Thoracic aorta (tissue), 2 donors: ENCODE measurements around the gene SNX7. TPM values are rescaled to one million over a fixed set of nuclear protein-coding genes. Genes with fewer than 3 reads are reported as not detected.

Experiments used
- ATAC-seq: fragments of 150-250 bp; one replicate; pipeline ENCODE4 v1.8.0; 2017; ENCODE audit warnings: low read depth; ENCODE audit not compliant: insufficient number of reproducible peaks, low FRiP score
- DNase-seq: peaks from one replicate; pipeline ENCODE4 v3.0.0-alpha.2; 2020; ENCODE audit warnings: low spot score
- H3K27ac ChIP-seq, 2 donors: fragments of 200-600 bp; sonication (generic); 1 replicate in 1 of 2; 2 replicates in 1 of 2; pipeline ENCODE4 v1.5.1; 2016; ENCODE audit warnings: mild to moderate bottlenecking in 2 of 2, moderate library complexity in 2 of 2
- H3K27me3 ChIP-seq: fragments of 200-600 bp; sonication (generic); replicated peaks from 2 replicates; pipeline ENCODE4 v1.6.0; 2016; ENCODE audit warnings: mild to moderate bottlenecking; ENCODE audit not compliant: insufficient read depth
- H3K36me3 ChIP-seq: fragments of 200-600 bp; sonication (generic); one replicate; pipeline ENCODE4 v1.5.1; 2016
- H3K4me1 ChIP-seq, 2 donors: fragments of 200-600 bp; sonication (generic); 1 replicate in 1 of 2; 2 replicates in 1 of 2; pipeline versions ENCODE4 v1.5.1 to v1.6.0; 2016; ENCODE audit warnings: low read depth in 2 of 2, mild to moderate bottlenecking in 1 of 2; ENCODE audit not compliant: control insufficient read depth in 1 of 2
- H3K4me3 ChIP-seq: fragments of 200-600 bp; sonication (generic); 2 replicates; pipeline ENCODE4 v1.5.1; 2016; ENCODE audit warnings: mild to moderate bottlenecking
- H3K9me3 ChIP-seq: fragments of 200-600 bp; sonication (generic); 2 replicates; pipeline ENCODE4 v1.5.1; 2016
- total RNA-seq, 2 donors: library from RNA; depleted of rRNA; stranded (reverse); fragments of >200 nt; gene quantifications; one replicate each; pipeline versions ENCODE4 v1.1.0 to v1.2.3, GENCODE V29; 2016
- TF ChIP-seq, protein P1 (sequence below): fragments of 200-600 bp; sonication (generic); IDR thresholded peaks from one replicate; pipeline ENCODE4 v1.5.1; 2019; ENCODE audit warnings: antibody characterized with exemption

SNX7 gene
- total RNA-seq, 2 donors from 2014 or later = 27.8 to 38.6 TPM

DNA sequence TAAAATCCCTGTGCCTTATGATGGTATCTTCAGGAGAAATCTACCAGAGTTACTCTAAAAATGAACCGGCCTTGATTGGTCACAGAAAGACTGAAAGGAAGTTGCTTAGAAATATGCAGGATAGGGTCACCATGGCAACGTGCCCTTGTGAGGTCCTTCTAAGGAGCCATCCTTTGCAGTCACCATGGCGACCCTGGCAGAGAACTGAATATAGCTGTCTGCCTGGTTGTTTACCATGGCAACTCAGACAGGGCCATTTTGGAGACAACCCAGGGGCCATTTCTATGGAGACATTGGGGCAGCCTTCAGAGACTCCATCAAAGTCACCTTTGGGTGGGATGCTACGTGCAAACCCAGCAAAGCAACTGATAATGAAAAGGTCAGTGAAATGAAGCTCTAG is 43.0 kb downstream of the SNX7 start:
- TF ChIP-seq, protein P1, sequence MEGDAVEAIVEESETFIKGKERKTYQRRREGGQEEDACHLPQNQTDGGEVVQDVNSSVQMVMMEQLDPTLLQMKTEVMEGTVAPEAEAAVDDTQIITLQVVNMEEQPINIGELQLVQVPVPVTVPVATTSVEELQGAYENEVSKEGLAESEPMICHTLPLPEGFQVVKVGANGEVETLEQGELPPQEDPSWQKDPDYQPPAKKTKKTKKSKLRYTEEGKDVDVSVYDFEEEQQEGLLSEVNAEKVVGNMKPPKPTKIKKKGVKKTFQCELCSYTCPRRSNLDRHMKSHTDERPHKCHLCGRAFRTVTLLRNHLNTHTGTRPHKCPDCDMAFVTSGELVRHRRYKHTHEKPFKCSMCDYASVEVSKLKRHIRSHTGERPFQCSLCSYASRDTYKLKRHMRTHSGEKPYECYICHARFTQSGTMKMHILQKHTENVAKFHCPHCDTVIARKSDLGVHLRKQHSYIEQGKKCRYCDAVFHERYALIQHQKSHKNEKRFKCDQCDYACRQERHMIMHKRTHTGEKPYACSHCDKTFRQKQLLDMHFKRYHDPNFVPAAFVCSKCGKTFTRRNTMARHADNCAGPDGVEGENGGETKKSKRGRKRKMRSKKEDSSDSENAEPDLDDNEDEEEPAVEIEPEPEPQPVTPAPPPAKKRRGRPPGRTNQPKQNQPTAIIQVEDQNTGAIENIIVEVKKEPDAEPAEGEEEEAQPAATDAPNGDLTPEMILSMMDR = no peak
- Histone ChIP-seq H3K9me3 (no peaks in the 10 kb centered on the region), H3K27ac (no peak overlapping the region), H3K4me1 (peaks cover 4% of the 10 kb centered on the region in 2 donors), H3K4me3 (no peak overlapping the region), H3K36me3 (peaks cover 5% of the 10 kb centered on the region), H3K27me3 (no peaks in the 10 kb centered on the region)
- ATAC-seq (no peak), DNase-seq (no peak)

DNA sequence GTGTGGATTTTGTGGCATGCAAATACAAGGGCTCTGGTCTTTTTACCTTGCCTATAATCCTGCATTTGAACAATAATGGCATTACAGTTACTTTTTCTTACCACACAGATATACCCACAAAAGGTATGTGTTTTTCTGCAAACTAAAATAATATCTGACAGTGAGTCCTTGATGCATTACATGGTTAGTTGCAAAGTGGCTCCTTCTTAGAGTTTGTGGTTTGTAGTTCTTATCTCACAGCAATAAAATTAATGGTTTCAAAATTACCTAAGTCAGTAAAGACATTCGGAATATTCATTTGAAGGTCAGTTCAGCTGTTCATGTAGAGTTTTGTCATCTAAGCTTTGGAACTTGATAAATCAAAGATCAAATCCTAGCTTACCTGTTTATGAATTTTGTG is 43.5 kb downstream of the SNX7 start:
- no peak overlapping the region for H3K4me3 ChIP-seq
- H3K36me3 ChIP-seq = peaks cover 5% of the 10 kb centered on the region
- no peaks in the 10 kb centered on the region for H3K4me1 ChIP-seq
- DNase-seq (no peak), ATAC-seq (no peak)
- no peaks in the 10 kb centered on the region for H3K27me3 ChIP-seq
- H3K9me3 ChIP-seq = no peaks in the 10 kb centered on the region
- TF ChIP-seq, protein P1 = no peak
- H3K27ac ChIP-seq = no peak overlapping the region

DNA sequence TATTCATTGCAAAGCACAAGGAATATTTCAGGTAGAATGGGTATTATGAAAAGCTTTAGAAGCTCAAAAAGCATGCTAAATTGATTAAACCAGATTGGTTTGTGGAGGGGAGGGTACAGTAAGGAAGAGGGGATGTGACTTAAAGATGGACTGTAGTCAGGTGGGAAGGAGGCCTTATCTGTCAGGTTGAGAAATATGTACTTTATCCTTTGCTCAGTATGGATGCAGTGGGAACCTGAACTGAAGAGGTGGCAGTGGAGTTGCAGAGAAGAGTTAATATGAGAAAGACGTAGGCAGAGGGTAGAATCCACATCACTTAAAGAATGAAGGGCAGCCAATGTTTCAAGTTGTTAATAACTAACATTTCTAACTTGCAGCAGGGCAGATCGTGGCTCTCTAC is 44.1 kb downstream of the SNX7 start:
- Histone ChIP-seq H3K4me1 (no peaks in the 10 kb centered on the region), H3K36me3 (peaks cover 5% of the 10 kb centered on the region), H3K4me3 (no peak overlapping the region), H3K9me3 (no peaks in the 10 kb centered on the region), H3K27me3 (no peaks in the 10 kb centered on the region), H3K27ac (no peak overlapping the region)
- ATAC-seq = no peak
- no peak for DNase-seq
- TF ChIP-seq, protein P1 = no peak

DNA sequence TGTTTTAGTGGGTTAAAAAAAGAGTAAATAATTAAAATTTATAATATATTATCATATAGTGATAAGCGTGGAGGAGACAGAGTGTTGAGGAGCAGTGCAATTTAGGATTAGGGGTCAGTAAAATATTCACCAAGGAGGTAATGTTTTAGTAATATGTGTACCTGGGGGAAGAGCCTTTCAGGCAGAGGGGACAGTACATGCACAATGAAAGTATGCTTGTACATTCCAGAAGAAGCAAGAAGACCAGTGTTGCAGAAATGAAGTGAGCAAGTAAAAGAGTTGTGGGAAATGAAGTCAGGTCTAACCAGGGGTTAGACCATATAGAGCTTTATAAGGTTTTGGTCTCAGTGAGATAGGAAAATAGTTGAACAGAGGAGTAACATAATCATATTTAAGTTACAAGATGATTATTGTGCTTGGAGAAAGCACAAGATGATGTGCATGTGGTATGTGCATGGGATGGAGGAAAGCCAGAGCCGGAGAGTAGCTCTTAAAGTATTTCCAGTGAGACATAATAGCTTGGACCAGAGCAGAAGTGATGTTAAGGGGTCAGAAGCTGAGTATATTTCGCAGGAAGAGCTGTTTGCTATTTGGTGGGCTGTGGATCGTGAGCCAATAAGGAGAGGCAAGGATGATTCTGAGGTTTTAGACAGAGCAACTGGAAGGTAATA is 44.8 kb downstream of the SNX7 start:
- Histone ChIP-seq H3K4me1 (no peaks in the 10 kb centered on the region), H3K4me3 (no peak overlapping the region), H3K27me3 (no peaks in the 10 kb centered on the region), H3K36me3 (peaks cover 5% of the 10 kb centered on the region), H3K9me3 (no peaks in the 10 kb centered on the region), H3K27ac (no peak overlapping the region)
- DNase-seq (no peak), ATAC-seq (no peak)
- TF ChIP-seq, protein P1 = no peak

DNA sequence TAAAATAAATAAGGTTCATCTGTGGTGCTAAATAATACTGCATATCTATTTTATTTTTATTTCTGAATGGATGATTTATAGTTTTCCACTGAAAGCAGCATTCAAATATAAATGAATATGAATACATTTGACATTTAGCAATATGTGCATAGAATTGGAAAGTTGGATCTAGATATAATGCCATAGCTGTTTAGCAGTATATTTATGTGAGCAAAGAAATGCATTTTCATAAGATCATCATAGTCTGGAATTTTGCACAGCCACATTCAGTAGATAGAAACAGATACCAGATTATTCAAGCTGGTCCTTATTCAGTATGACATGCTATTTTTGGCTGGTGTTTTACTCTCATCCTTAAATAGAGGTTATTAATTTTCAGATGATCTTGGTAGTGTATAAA is 46.0 kb downstream of the SNX7 start:
- no peak overlapping the region for H3K4me3 ChIP-seq
- no peak overlapping the region for H3K27ac ChIP-seq
- H3K27me3 ChIP-seq = no peaks in the 10 kb centered on the region
- TF ChIP-seq, protein P1 = no peak
- H3K36me3 ChIP-seq = peaks cover 8% of the 10 kb centered on the region
- ATAC-seq (no peak), DNase-seq (no peak)
- no peaks in the 10 kb centered on the region for H3K9me3 ChIP-seq
- H3K4me1 ChIP-seq = no peaks in the 10 kb centered on the region
